ENCODE measurements around the gene ABCC3. TPM values are rescaled to one million over a fixed set of nuclear protein-coding genes. Genes with fewer than 3 reads are reported as not detected.
A peak's percentile ranks its signal among the peaks of the same experiment; 100 is the strongest.

The ABCC3 gene
- total RNA-seq, 3 donors from 2014 or later, result 166 to 453 (median 211) TPM

- Histone ChIP-seq H3K4me1 (ENCODE audit: low read depth) (peaks cover 57% of the 10 kb centered on the region), H3K9me3 (no peaks in the 10 kb centered on the region), H3K4me3 (no peak overlapping the region), H3K36me3 (ENCODE audit: low read depth) (no peaks in the 10 kb centered on the region)
- TF ChIP-seq CTCF (IDR thresholded peaks at IDR 0.05), result no peak
- intact Hi-C loops (cut with DNase I, micrococcal nuclease), result loop anchor here in 1 of 2 donors (10.0 kb wide), 2 partner anchors 50 to 130 kb away; partner anchors contain the start of gene ABCC3
- peak; percentile 80 for ATAC-seq
- peak; percentile 81 to 84 (median 83) for DNase-seq
These were observed 50.1 kb downstream of the ABCC3 start for GRCh38 chr17:50684612-50685333.

- no peak for TF ChIP-seq CTCF (IDR thresholded peaks at IDR 0.05)
- intact Hi-C loops (cut with DNase I, micrococcal nuclease), result loop anchor here in 1 of 2 donors (10.0 kb wide), 2 partner anchors 50 to 130 kb away; partner anchors contain the start of gene ABCC3
- DNase-seq (no peak), ATAC-seq (no peak)
- no peaks in the 10 kb centered on the region for H3K36me3 ChIP-seq (ENCODE audit: low read depth)
- H3K4me3 ChIP-seq, result no peak overlapping the region
- peaks cover 58% of the 10 kb centered on the region for H3K4me1 ChIP-seq (ENCODE audit: low read depth)
- H3K9me3 ChIP-seq, result no peaks in the 10 kb centered on the region
These were observed 50.6 kb downstream of the ABCC3 start for GRCh38 chr17:50685334-50685665.

DNA sequence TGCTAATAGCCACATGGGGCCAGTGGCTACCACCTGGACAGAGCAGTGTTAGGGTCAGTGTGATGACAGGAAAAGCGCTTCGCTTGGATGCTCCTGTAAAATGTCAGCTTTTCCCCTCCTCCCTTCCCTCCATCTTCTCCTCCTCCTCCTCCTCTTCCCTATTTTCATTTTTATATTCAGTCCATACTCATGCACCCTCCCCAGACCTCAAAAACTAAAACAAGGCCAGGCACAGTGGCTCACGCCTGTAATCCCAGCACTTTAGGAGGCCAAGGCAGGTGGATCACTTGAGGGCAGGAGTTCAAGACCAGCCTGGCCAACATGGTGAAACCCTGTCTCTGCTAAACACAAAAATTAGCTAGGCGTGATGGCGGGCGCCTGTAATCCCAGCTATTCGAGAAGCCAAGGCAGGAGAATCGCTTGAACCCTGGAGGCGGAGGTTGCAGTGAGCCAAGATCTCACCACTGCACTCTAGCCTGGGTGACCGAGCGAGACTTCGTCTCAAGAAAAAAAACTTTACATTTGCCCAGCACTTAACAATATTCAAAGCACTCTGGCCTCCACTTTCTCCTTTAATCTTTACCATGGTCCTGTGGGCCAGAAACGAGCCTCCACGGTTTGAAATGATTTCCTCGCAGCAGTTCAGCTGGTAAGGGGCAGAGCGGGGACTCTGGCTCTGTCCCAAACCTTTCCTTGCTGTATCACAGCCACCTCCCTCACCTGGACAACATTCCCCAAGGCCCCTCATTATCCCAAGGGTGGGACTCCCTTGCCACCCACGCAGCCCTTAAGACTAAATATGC lies 51.2 kb downstream of the ABCC3 start:
- ATAC-seq (peak; percentile 2), DNase-seq (peak in 1 of 3 donors; percentile 50)
- intact Hi-C loops (cut with DNase I, micrococcal nuclease), result loop anchor here in 1 of 2 donors (10.0 kb wide), 2 partner anchors 51 to 131 kb away; partner anchors contain the start of gene ABCC3
- Histone ChIP-seq H3K36me3 (ENCODE audit: low read depth) (no peaks in the 10 kb centered on the region), H3K4me3 (no peak overlapping the region), H3K9me3 (no peaks in the 10 kb centered on the region), H3K4me1 (ENCODE audit: low read depth) (peaks cover 63% of the 10 kb centered on the region)
- TF ChIP-seq CTCF (IDR thresholded peaks at IDR 0.05), result no peak

- H3K4me1 ChIP-seq (ENCODE audit: low read depth), result peaks cover 64% of the 10 kb centered on the region
- intact Hi-C loops (cut with DNase I, micrococcal nuclease), result loop anchor here in 1 of 2 donors (10.0 kb wide), 2 partner anchors 52 to 132 kb away; partner anchors contain the start of gene ABCC3
- no peak overlapping the region for H3K4me3 ChIP-seq
- ATAC-seq (peak; percentile 84), DNase-seq (peak; percentile 83 to 86 (median 85))
- H3K9me3 ChIP-seq, result no peaks in the 10 kb centered on the region
- no peaks in the 10 kb centered on the region for H3K36me3 ChIP-seq (ENCODE audit: low read depth)
- TF ChIP-seq CTCF (IDR thresholded peaks at IDR 0.05), result no peak
These were observed 52.0 kb downstream of the ABCC3 start for GRCh38 chr17:50686494-50687199.

Measured in mucosa of descending colon (tissue), 3 donors.